HCT116 (cell line): ENCODE data around the gene MT2A. TPM values are rescaled to one million over a fixed set of nuclear protein-coding genes. Genes with fewer than 3 reads are reported as not detected.

ENCODE experiments used
- ATAC-seq: fragments of 200-7000 bp; cut with Tn5 transposase; 2 replicates; pipeline ENCODE4 v1.9.1; 2020; ENCODE audit warnings: mild to moderate bottlenecking, moderate library complexity
- BruUV-seq: library from RNA; stranded (reverse); fragments of 400-500 nt; replicated peaks from 2 replicates; lab custom pipeline; 2021; lab: Mats Ljungman, UMichigan
- CTCF ChIA-PET: fragments of 300-600 bp; sonication (Branson Sonifier 250); formaldehyde crosslinking; loops from one replicate; lab custom pipeline; 2021; ENCODE audit warnings: antibody characterized with exemption; lab: Charles Lee
- POLR2A ChIA-PET: fragments of 300-600, 350-600 bp; sonication (Branson Sonifier 250); formaldehyde crosslinking; loops from one replicate; lab custom pipeline; 2021; ENCODE audit warnings: antibody characterized with exemption; lab: Charles Lee
- RAD21 ChIA-PET, 2 experiments: fragments of 300-600 bp; sonication (Branson Sonifier 250); formaldehyde crosslinking; loops; one replicate each; lab custom pipeline; 2023; ENCODE audit warnings: low total read pairs in 2 of 2; ENCODE audit not compliant: uncharacterized antibody in 2 of 2, unreplicated experiment in 2 of 2, low non-redundant PET in 1 of 2; lab: Charles Lee
- DNase-seq: peaks from one replicate; pipeline ENCODE4 v3.0.0-alpha.2; 2010; ENCODE audit warnings: low read depth, low spot score
- H2AFZ ChIP-seq: fragments of 200-600 bp; shearing (Covaris generic), sonication (generic); 2 replicates; pipeline ENCODE4 v1.6.1; 2017; ENCODE audit warnings: low read depth, mixed run types, mixed read lengths, antibody characterized with exemption, low read length; ENCODE audit not compliant: poor library complexity, severe bottlenecking
- H3K27ac ChIP-seq: 2 replicates; pipeline ENCODE4 v1.5.1; 2012; ENCODE audit warnings: low read depth, low read length
- H3K27me3 ChIP-seq: fragments of 200-600 bp; sonication (generic); 2 replicates; pipeline ENCODE4 v1.6.1; 2016; ENCODE audit warnings: mixed run types, low read length, mixed read lengths; ENCODE audit not compliant: insufficient read depth
- H3K36me3 ChIP-seq, 2 experiments: fragments of 200-500 bp in 1 of 2; fragments of 200-600 bp in 1 of 2; sonication (Bioruptor generic) in 1 of 2; sonication (generic) in 1 of 2; 2 replicates each; pipeline versions ENCODE4 v1.5.1 to v1.6.1; 2014 to 2016; ENCODE audit warnings: low read length in 2 of 2, inconsistent platforms in 1 of 2, mixed read lengths in 1 of 2, mixed run types in 1 of 2; ENCODE audit not compliant: insufficient read depth in 2 of 2, control insufficient read depth in 1 of 2
- H3K4me1 ChIP-seq, 2 experiments: fragments of 200-600 bp in 1 of 2; sonication (generic) in 1 of 2; 2 replicates each; pipeline versions ENCODE4 v1.5.1 to v1.6.1; 2012 to 2017; ENCODE audit warnings: low read length in 2 of 2, inconsistent platforms in 1 of 2, mild to moderate bottlenecking in 1 of 2, mixed read lengths in 1 of 2, mixed run types in 1 of 2, moderate library complexity in 1 of 2; ENCODE audit not compliant: insufficient read depth in 2 of 2, control insufficient read depth in 1 of 2
- H3K4me2 ChIP-seq: fragments of 200-600 bp; sonication (generic); 2 replicates; pipeline ENCODE4 v1.6.1; 2017; ENCODE audit warnings: mixed run types, low read length, mixed read lengths
- H3K4me3 ChIP-seq, 2 experiments: fragments of 200-600 bp in 1 of 2; sonication (generic) in 1 of 2; replicated peaks in 1 of 2; 2 replicates each; pipeline ENCODE4 v1.5.1; 2011 to 2016; ENCODE audit warnings: low read length in 2 of 2, control low read depth in 1 of 2, low read depth in 1 of 2, mild to moderate bottlenecking in 1 of 2, mixed read lengths in 1 of 2, mixed run types in 1 of 2
- H3K79me2 ChIP-seq: fragments of 200-600 bp; sonication (generic); 2 replicates; pipeline ENCODE4 v1.6.1; 2017; ENCODE audit warnings: mild to moderate bottlenecking, mixed run types, low read length, moderate library complexity, mixed read lengths; ENCODE audit not compliant: insufficient read depth
- H3K9ac ChIP-seq: fragments of 200-600 bp; sonication (generic); 2 replicates; pipeline ENCODE4 v1.6.1; 2016; ENCODE audit warnings: low read length, mixed read lengths
- H3K9me2 ChIP-seq: fragments of 200-600 bp; sonication (generic), shearing (Covaris generic); 2 replicates; pipeline ENCODE4 v1.6.1; 2017; ENCODE audit warnings: mixed run types, mild to moderate bottlenecking, moderate library complexity; ENCODE audit not compliant: insufficient read depth
- H3K9me3 ChIP-seq, 2 experiments: fragments of 200-500 bp in 1 of 2; fragments of 200-600 bp in 1 of 2; sonication (Bioruptor generic) in 1 of 2; sonication (generic) in 1 of 2; 2 replicates each; pipeline ENCODE4 v1.6.1; 2014 to 2017; ENCODE audit warnings: low read length in 2 of 2, mixed read lengths in 2 of 2, inconsistent platforms in 1 of 2, low read depth in 1 of 2, mild to moderate bottlenecking in 1 of 2, mixed run types in 1 of 2, moderate library complexity in 1 of 2; ENCODE audit not compliant: control insufficient read depth in 1 of 2, insufficient read depth in 1 of 2
- H4K20me1 ChIP-seq: fragments of 200-600 bp; sonication (generic), shearing (Covaris generic); 2 replicates; pipeline ENCODE4 v1.6.1; 2017; ENCODE audit warnings: mixed run types, mild to moderate bottlenecking, moderate library complexity; ENCODE audit not compliant: insufficient read depth
- ELF1 ChIP-seq: IDR thresholded peaks from 2 replicates; pipeline ENCODE4 v1.6.1; 2012; ENCODE audit warnings: low read depth, borderline replicate concordance
- EZH2 ChIP-seq: fragments of 200-600 bp; sonication (generic); IDR thresholded peaks from 2 replicates; pipeline ENCODE4 v1.6.1; 2017; ENCODE audit warnings: antibody characterized with exemption, mixed run types
- POLR2AphosphoS5 ChIP-seq: IDR thresholded peaks from 2 replicates; pipeline ENCODE4 v1.6.1; 2011; ENCODE audit warnings: mild to moderate bottlenecking, low read depth, low read length, moderate library complexity
- ZNF274 ChIP-seq: fragments of 200-500 bp; sonication (Bioruptor generic); IDR thresholded peaks from 2 replicates; pipeline ENCODE4 v1.6.1; 2014; ENCODE audit warnings: mild to moderate bottlenecking, low read depth, low read length, inconsistent platforms
- intact Hi-C: fragments of 100-400 bp; cut with micrococcal nuclease; formaldehyde crosslinking; loops from 2 replicates; pipeline ENCODE4 v1.10.0; 2022
- total RNA-seq: library from RNA; stranded (reverse); gene quantifications from one replicate; pipeline ENCODE4 v1.2.1, GENCODE V29; 2021; ENCODE audit not compliant: unreplicated experiment

Gene MT2A
- total RNA-seq, 1 experiment from 2014 or later: 710 TPM

DNA sequence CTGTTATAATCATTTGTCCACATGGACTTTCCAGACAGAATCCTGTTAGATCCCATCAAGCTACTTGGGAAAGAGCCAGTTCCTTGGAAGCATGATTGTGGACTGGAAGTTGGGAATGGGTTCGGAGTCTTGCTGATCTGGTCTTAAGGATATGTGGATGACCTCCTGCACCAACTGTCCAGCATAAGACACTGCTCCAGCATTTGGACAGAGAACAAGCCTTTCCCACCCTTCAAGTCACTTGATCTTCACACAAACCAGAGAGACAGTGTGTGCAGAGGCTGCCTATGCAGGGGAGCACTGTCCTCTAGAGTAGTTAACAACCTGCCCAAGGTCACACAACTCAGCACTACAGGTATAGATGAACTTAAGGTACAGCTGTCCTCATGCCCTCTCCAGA is 37.5 kb downstream of the MT2A start:
- Histone ChIP-seq H3K4me2 (no peak overlapping the region), H3K27ac (no peak overlapping the region), H2AFZ (no peak overlapping the region), H3K9ac (no peak overlapping the region), H3K9me3 (no peaks in the 10 kb centered on the region), H3K36me3 (no peaks in the 10 kb centered on the region), H3K4me3 (no peak overlapping the region), H3K79me2 (no peaks in the 10 kb centered on the region), H3K27me3 (no peaks in the 10 kb centered on the region), H3K4me1 (peaks cover 11 to 21% of the 10 kb centered on the region in 2 experiments), H3K9me2 (no peaks in the 10 kb centered on the region), H4K20me1 (no peaks in the 10 kb centered on the region)
- POLR2A ChIA-PET: interaction anchor here (0.9 kb wide), 1 partner anchor 20 kb away, joined by 3 read pairs; the partner anchor contains the start of gene MT1E
- CTCF ChIA-PET: no interaction called here
- BruUV-seq: no TSS peak
- intact Hi-C loops: no loop called here
- RAD21 ChIA-PET: no interaction called here
- ATAC-seq (no peak), DNase-seq (no peak)
- TF ChIP-seq POLR2AphosphoS5: no peak

DNA sequence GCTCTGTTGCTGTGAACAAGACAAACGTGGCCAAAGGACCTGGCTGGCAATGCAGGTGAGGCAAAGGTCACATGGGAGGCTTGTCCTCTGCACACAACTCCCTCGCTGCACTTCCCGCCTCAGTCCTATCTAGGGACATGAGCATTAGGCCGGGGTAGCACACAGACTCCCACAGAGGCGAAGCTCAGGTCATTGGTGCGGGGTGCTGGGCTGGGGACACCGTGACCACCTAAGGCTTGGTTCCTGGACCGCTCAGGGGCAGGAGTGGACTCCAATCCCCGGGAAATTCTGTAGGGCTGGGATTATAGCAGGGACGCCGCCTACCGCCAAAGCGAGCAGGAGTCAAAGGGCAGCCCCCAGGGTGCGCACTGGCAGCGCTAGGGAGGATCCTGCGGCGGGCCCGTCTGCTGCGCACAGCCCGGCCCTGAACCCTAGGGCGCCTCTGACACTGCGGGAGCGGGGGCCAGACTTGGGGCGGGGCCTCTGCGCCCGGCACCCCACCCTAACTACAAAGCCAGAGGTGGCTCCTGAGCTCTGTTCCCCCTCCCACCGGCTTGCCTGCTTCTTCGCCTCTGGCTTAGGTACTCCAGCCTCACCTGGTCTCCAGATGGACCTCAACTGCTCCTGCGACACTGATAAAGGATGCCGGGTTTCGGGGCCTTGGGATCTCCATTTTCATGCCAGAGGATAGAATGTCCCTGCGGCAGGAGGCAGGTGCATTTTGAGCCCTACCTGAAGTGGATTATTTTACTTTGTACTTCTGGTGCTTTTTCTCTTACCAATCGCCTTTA is 39.5 kb downstream of the MT2A start:
- POLR2A ChIA-PET: no interaction called here
- CTCF ChIA-PET: no interaction called here
- Histone ChIP-seq H3K27ac (no peak overlapping the region), H3K9me2 (no peaks in the 10 kb centered on the region), H3K79me2 (no peaks in the 10 kb centered on the region), H4K20me1 (no peaks in the 10 kb centered on the region), H2AFZ (no peak overlapping the region), H3K9me3 (no peaks in the 10 kb centered on the region), H3K36me3 (no peaks in the 10 kb centered on the region), H3K27me3 (no peaks in the 10 kb centered on the region), H3K4me3 (no peak overlapping the region), H3K4me2 (no peak overlapping the region), H3K9ac (no peak overlapping the region), H3K4me1 (peaks cover 11 to 23% of the 10 kb centered on the region in 2 experiments)
- RAD21 ChIA-PET: no interaction called here
- no peak for DNase-seq
- no peak for ATAC-seq
- TF ChIP-seq ZNF274: no peak
- TF ChIP-seq ELF1: no peak
- TF ChIP-seq EZH2: no peak
- no TSS peak for BruUV-seq
- intact Hi-C loops: no loop called here
